Ovary (tissue), 3 donors: ENCODE measurements around the gene CIITA.
"Not testable (repeated sequence)": the region's sequence is repeated elsewhere in the genome, so short reads cannot be mapped to it uniquely, and the experiment has no call there.

Experiments
- EP300 ChIP-seq: sonication (generic); formaldehyde crosslinking; IDR thresholded peaks from one replicate; pipeline ENCODE4 v1.6.1; 2017; ENCODE audit warnings: antibody characterized with exemption
- POLR2A ChIP-seq: fragments of 450-650 bp; IDR thresholded peaks from one replicate; pipeline ENCODE4 v1.6.1; 2017; ENCODE audit warnings: antibody characterized with exemption, mild to moderate bottlenecking, moderate library complexity
- TF ChIP-seq, protein P1 (sequence below), 3 donors: fragments of 450-650 bp in 2 of 3; fragments of 200-600 bp in 1 of 3; IDR thresholded peaks; one replicate each; pipeline versions ENCODE4 v1.5.1 to v1.8.0; 2016 to 2022; ENCODE audit warnings: antibody characterized with exemption in 3 of 3, mild to moderate bottlenecking in 1 of 3
- donor health status: DM: no; HTN: no; CAD: no.

DNA sequence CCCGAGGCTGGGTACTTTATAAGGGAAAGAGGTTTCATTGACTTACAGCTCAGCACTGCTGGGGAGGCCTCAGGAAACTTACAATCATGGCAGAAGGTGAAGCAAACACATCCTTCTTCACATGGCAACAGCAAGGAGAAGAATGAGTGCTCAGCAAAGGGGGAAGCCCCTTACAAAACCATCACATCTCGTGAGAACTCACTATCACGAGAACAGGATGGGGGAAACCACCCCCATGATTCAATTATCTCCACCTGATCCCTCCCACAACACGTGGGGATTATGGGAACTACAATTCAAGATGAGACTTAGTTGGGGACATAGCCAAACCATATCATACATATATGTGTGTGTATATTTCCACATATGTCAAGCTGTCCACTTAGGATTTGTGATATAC lies 89.6 kb downstream of the CIITA start:
- TF ChIP-seq EP300, POLR2A: not testable (repeated sequence)
- TF ChIP-seq, protein P1, sequence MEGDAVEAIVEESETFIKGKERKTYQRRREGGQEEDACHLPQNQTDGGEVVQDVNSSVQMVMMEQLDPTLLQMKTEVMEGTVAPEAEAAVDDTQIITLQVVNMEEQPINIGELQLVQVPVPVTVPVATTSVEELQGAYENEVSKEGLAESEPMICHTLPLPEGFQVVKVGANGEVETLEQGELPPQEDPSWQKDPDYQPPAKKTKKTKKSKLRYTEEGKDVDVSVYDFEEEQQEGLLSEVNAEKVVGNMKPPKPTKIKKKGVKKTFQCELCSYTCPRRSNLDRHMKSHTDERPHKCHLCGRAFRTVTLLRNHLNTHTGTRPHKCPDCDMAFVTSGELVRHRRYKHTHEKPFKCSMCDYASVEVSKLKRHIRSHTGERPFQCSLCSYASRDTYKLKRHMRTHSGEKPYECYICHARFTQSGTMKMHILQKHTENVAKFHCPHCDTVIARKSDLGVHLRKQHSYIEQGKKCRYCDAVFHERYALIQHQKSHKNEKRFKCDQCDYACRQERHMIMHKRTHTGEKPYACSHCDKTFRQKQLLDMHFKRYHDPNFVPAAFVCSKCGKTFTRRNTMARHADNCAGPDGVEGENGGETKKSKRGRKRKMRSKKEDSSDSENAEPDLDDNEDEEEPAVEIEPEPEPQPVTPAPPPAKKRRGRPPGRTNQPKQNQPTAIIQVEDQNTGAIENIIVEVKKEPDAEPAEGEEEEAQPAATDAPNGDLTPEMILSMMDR (IDR thresholded peaks at IDR 0.05) = not testable (repeated sequence)
